ENCODE data around the gene ECPAS. TPM values are rescaled to one million over a fixed set of nuclear protein-coding genes. Genes with fewer than 3 reads are reported as not detected.
"Not testable (repeated sequence)": the region's sequence is repeated elsewhere in the genome, so short reads cannot be mapped to it uniquely, and the experiment has no call there.

ECPAS gene
- polyA plus RNA-seq, 1 donor (not counting 4 experiments of a cell fraction or from before 2014, with no cell fraction given), result 53.5 TPM

GRCh38 chr9:111450124-111450523, 34.1 kb downstream of the ECPAS start:
- Histone ChIP-seq H3K36me3 (ENCODE audit: control insufficient read depth in 2 of 2, extremely low read depth in 1 of 2, insufficient read depth in 2 of 2, low read length in 2 of 2) (peaks cover 0 to 3% of the 10 kb centered on the region in 2 experiments), H3K79me2 (ENCODE audit: control insufficient read depth, insufficient read depth, low read length) (peaks cover 49% of the 10 kb centered on the region), H3K27me3 (ENCODE audit: control insufficient read depth, extremely low read depth, insufficient read depth, low read length) (no peaks in the 10 kb centered on the region), H3K27ac (ENCODE audit: control insufficient read depth, insufficient read depth, low read length) (no peak overlapping the region), H3K4me3 (ENCODE audit: control insufficient read depth in 2 of 3, extremely low read depth in 1 of 3, insufficient read depth in 2 of 3, low read depth in 1 of 3, low read length in 3 of 3) (no peak overlapping the region), H3K9me3 (ENCODE audit: control insufficient read depth, low read depth, low read length) (no peaks in the 10 kb centered on the region), H3K9me1 (ENCODE audit: control insufficient read depth, extremely low read depth, insufficient read depth, low read length) (no peaks in the 10 kb centered on the region), H2AFZ (ENCODE audit: control insufficient read depth, low read length) (no peak overlapping the region), H3K4me2 (ENCODE audit: control insufficient read depth, extremely low read depth, insufficient read depth, low read depth, low read length) (no peak overlapping the region), H4K20me1 (ENCODE audit: control insufficient read depth, extremely low read depth, insufficient read depth, low read length) (no peaks in the 10 kb centered on the region), H3K4me1 (ENCODE audit: control insufficient read depth, extremely low read depth, insufficient read depth, low read length) (no peaks in the 10 kb centered on the region), H3K9ac (ENCODE audit: control insufficient read depth, extremely low read depth, insufficient read depth, low read length) (no peak overlapping the region)
- dilution Hi-C loops (cut with MboI; ENCODE audit: extremely low pct_ligation_motif_present, low sequenced_read_pairs), result no loop called here
- TF ChIP-seq EZH2 (IDR thresholded peaks at IDR 0.05; ENCODE audit: low read length), result no peak
- TF ChIP-seq, protein P1, sequence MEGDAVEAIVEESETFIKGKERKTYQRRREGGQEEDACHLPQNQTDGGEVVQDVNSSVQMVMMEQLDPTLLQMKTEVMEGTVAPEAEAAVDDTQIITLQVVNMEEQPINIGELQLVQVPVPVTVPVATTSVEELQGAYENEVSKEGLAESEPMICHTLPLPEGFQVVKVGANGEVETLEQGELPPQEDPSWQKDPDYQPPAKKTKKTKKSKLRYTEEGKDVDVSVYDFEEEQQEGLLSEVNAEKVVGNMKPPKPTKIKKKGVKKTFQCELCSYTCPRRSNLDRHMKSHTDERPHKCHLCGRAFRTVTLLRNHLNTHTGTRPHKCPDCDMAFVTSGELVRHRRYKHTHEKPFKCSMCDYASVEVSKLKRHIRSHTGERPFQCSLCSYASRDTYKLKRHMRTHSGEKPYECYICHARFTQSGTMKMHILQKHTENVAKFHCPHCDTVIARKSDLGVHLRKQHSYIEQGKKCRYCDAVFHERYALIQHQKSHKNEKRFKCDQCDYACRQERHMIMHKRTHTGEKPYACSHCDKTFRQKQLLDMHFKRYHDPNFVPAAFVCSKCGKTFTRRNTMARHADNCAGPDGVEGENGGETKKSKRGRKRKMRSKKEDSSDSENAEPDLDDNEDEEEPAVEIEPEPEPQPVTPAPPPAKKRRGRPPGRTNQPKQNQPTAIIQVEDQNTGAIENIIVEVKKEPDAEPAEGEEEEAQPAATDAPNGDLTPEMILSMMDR (optimal IDR thresholded peaks at IDR 0.05 in 1 of 3, IDR thresholded peaks at IDR 0.05 in 1 of 3, conservative IDR thresholded peaks at IDR 0.05 in 1 of 3; ENCODE audit: extremely low read depth in 1 of 3, insufficient read depth in 2 of 3, low read length in 3 of 3), result no peak
- no peak for FAIRE-seq
- DNase-seq (ENCODE audit: low read depth, low spot score), result no peak

DNA sequence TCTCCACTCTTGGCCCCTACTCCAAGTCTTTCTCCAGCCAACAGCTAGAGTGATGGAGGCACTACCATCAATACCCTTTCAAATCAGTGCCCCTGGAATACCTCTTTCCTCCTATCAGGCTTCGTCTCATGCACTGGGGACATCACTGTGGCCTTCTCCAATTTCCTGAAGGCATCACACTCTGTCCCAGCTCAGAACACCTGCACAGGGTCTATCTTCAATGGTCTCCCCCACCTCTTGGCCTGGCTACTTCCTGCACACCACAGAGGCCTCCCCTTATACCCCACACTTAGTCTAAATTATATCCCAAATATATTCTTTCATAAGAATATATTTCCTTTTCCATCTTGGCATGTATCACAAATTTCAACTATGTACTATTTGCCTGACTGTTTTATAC, 34.5 kb downstream of the ECPAS start:
- dilution Hi-C loops (cut with MboI; ENCODE audit: extremely low pct_ligation_motif_present, low sequenced_read_pairs), result no loop called here
- FAIRE-seq, result no peak
- Histone ChIP-seq H3K9me1 (ENCODE audit: control insufficient read depth, extremely low read depth, insufficient read depth, low read length) (no peaks in the 10 kb centered on the region), H3K27me3 (ENCODE audit: control insufficient read depth, extremely low read depth, insufficient read depth, low read length) (no peaks in the 10 kb centered on the region), H3K27ac (ENCODE audit: control insufficient read depth, insufficient read depth, low read length) (no peak overlapping the region), H3K4me1 (ENCODE audit: control insufficient read depth, extremely low read depth, insufficient read depth, low read length) (no peaks in the 10 kb centered on the region), H3K9me3 (ENCODE audit: control insufficient read depth, low read depth, low read length) (no peaks in the 10 kb centered on the region), H2AFZ (ENCODE audit: control insufficient read depth, low read length) (no peak overlapping the region), H3K36me3 (ENCODE audit: control insufficient read depth in 2 of 2, extremely low read depth in 1 of 2, insufficient read depth in 2 of 2, low read length in 2 of 2) (peaks cover 0 to 3% of the 10 kb centered on the region in 2 experiments), H3K4me2 (ENCODE audit: control insufficient read depth, extremely low read depth, insufficient read depth, low read depth, low read length) (no peak overlapping the region), H3K4me3 (ENCODE audit: control insufficient read depth in 2 of 3, extremely low read depth in 1 of 3, insufficient read depth in 2 of 3, low read depth in 1 of 3, low read length in 3 of 3) (no peak overlapping the region), H3K79me2 (ENCODE audit: control insufficient read depth, insufficient read depth, low read length) (peaks cover 44% of the 10 kb centered on the region), H3K9ac (ENCODE audit: control insufficient read depth, extremely low read depth, insufficient read depth, low read length) (no peak overlapping the region), H4K20me1 (ENCODE audit: control insufficient read depth, extremely low read depth, insufficient read depth, low read length) (no peaks in the 10 kb centered on the region)
- no peak for DNase-seq (ENCODE audit: low read depth, low spot score)
- TF ChIP-seq, protein P1 (optimal IDR thresholded peaks at IDR 0.05 in 1 of 3, IDR thresholded peaks at IDR 0.05 in 1 of 3, conservative IDR thresholded peaks at IDR 0.05 in 1 of 3; ENCODE audit: extremely low read depth in 1 of 3, insufficient read depth in 2 of 3, low read length in 3 of 3), result no peak
- TF ChIP-seq EZH2 (IDR thresholded peaks at IDR 0.05; ENCODE audit: low read length), result no peak

- H3K9me3 ChIP-seq (ENCODE audit: control insufficient read depth, low read depth, low read length); H3K27ac ChIP-seq (ENCODE audit: control insufficient read depth, insufficient read depth, low read length); dilution Hi-C loops (cut with MboI; ENCODE audit: extremely low pct_ligation_motif_present, low sequenced_read_pairs); H3K9me1 ChIP-seq (ENCODE audit: control insufficient read depth, extremely low read depth, insufficient read depth, low read length); H3K27me3 ChIP-seq (ENCODE audit: control insufficient read depth, extremely low read depth, insufficient read depth, low read length); DNase-seq (ENCODE audit: low read depth, low spot score); FAIRE-seq; H3K36me3 ChIP-seq (ENCODE audit: control insufficient read depth in 2 of 2, extremely low read depth in 1 of 2, insufficient read depth in 2 of 2, low read length in 2 of 2); H3K4me3 ChIP-seq (ENCODE audit: control insufficient read depth in 2 of 3, extremely low read depth in 1 of 3, insufficient read depth in 2 of 3, low read depth in 1 of 3, low read length in 3 of 3); H4K20me1 ChIP-seq (ENCODE audit: control insufficient read depth, extremely low read depth, insufficient read depth, low read length); H3K4me2 ChIP-seq (ENCODE audit: control insufficient read depth, extremely low read depth, insufficient read depth, low read depth, low read length); H2AFZ ChIP-seq (ENCODE audit: control insufficient read depth, low read length); H3K9ac ChIP-seq (ENCODE audit: control insufficient read depth, extremely low read depth, insufficient read depth, low read length); H3K4me1 ChIP-seq (ENCODE audit: control insufficient read depth, extremely low read depth, insufficient read depth, low read length): not testable (repeated sequence)
- peaks cover 10% of the 10 kb centered on the region for H3K79me2 ChIP-seq (ENCODE audit: control insufficient read depth, insufficient read depth, low read length)
These were observed 38.4 kb downstream of the ECPAS start for GRCh38 chr9:111445799-111446198.
